T-helper 2 cell treated with Interferon-gamma antibody and Interleukin-4, amounts not matched to agents 5 μg/mL and 100 μg/mL, for 36 hours (primary cell): ENCODE results near the gene FTL.

Source experiments
- DNase-seq: peaks from one replicate; pipeline ENCODE4 v3.0.0; 2021; ENCODE audit warnings: low spot score
- H3K27ac Mint-ChIP-seq: one replicate; pipeline ENCODE4 v1.8.0; 2021; ENCODE audit warnings: mild to moderate bottlenecking, mixed read lengths
- H3K27me3 Mint-ChIP-seq: one replicate; pipeline ENCODE4 v1.8.0; 2021; ENCODE audit warnings: low read depth, mixed read lengths
- H3K36me3 Mint-ChIP-seq: one replicate; pipeline ENCODE4 v1.8.0; 2021; ENCODE audit warnings: low read depth, mixed read lengths
- H3K4me1 Mint-ChIP-seq: one replicate; pipeline ENCODE4 v1.8.0; 2021; ENCODE audit warnings: low read depth, mixed read lengths
- H3K4me3 Mint-ChIP-seq: one replicate; pipeline ENCODE4 v1.8.0; 2022; ENCODE audit warnings: mild to moderate bottlenecking, moderate library complexity, mixed read lengths
- H3K9me3 Mint-ChIP-seq: one replicate; pipeline ENCODE4 v1.8.0; 2021; ENCODE audit warnings: mixed read lengths

FTL gene

DNA sequence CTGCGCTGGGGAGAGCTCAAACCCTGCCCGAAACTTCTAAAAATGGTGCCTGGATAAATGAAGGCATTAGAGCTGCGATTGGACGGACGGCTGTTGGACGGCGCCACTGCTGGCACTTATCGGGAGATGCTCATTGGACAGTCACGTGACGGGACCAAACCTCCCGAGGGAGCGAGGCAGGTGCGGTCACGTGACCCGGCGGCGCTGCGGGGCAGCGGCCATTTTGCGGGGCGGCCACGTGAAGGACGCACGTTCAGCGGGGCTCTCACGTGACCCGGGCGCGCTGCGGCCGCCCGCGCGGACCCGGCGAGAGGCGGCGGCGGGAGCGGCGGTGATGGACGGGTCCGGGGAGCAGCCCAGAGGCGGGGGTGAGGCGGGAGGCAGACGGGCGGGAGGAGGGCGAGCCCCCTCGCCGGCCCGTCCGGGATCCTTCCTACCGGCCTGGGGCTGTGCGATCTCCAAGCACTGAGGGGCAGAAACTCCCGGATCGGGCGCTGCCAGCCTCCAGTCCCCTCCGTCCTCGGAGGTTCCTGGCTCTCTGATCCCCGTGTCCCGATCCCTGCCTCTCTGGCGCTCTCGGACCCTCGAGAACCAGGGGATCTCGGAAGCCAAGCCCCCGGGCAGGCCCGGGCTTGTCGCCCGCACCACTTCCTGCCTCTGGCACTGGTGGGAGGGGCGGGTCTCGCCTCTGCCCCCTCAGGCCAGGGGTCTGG, 10.4 kb upstream of the FTL start, which contains the start of gene BAX:
TSS of gene BAX (plus strand) at position 281 of the 713 bp plus-strand sequence. CDS start at position 335, 54 bp downstream.
- peak; percentile 96 for DNase-seq
- H3K9me3 Mint-ChIP-seq = no peaks in the 10 kb centered on the region
- peak within 1 kb of the TSS; percentile 93 for H3K4me3 Mint-ChIP-seq
- peaks cover 28% of the 10 kb centered on the region for H3K4me1 Mint-ChIP-seq
- H3K36me3 Mint-ChIP-seq = peaks cover 40% of the 10 kb centered on the region
- H3K27ac Mint-ChIP-seq = peak within 1 kb of the TSS; percentile 96
- H3K27me3 Mint-ChIP-seq = no peaks in the 10 kb centered on the region

DNA sequence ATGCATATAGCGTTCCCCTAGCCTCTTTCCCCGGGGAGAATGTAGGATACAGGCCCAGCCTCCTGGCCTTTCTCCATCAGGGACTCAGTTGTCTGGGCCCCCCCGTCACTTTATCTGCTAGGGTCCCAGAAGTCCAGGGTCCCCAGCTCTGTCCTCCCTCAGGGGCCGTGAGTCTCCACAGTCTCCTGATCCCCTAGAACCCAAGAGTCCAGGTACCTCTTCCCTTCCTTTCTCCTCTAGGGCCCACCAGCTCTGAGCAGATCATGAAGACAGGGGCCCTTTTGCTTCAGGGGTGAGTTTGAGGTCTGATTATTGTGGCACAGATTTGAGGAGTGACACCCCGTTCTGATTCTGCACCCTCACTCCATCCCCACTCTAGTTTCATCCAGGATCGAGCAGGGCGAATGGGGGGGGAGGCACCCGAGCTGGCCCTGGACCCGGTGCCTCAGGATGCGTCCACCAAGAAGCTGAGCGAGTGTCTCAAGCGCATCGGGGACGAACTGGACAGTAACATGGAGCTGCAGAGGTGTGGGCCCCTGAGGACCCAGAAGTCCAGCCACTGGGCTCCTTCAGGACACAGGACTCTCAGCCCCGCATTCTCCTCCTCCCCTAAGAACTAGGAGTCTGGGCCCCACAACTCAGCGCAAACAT, 9.7 kb upstream of the FTL start:
- no peaks in the 10 kb centered on the region for H3K9me3 Mint-ChIP-seq
- DNase-seq = no peak
- H3K27ac Mint-ChIP-seq = peak overlapping the region; percentile 86
- H3K4me1 Mint-ChIP-seq = peaks cover 30% of the 10 kb centered on the region
- peak overlapping the region; percentile 93 for H3K4me3 Mint-ChIP-seq
- peaks cover 42% of the 10 kb centered on the region for H3K36me3 Mint-ChIP-seq
- no peaks in the 10 kb centered on the region for H3K27me3 Mint-ChIP-seq

DNA sequence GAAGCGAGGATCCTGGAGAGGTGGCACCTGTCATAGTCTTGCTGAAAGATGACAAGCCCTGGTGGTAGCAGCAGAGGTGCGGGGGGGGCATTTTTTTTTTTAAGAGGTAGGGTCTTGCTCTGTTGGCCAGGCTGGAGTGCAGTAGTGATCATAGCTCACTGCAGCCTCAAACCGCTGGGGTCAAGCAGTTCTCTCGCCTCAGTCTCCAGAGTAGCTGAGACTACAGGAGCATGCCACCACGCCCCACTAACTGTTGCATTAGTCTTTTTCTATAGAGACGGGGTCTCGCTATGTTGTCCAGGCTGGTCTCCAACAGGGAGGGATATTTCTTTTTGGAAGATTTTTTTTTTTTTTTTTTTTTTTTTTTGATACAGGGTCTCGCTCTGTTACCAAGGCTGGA, 7.1 kb upstream of the FTL start:
- H3K27ac Mint-ChIP-seq = peak overlapping the region; percentile 31
- no peak for DNase-seq
- no peaks in the 10 kb centered on the region for H3K27me3 Mint-ChIP-seq
- H3K4me1 Mint-ChIP-seq = peaks cover 45% of the 10 kb centered on the region
- H3K36me3 Mint-ChIP-seq = peaks cover 54% of the 10 kb centered on the region
- H3K4me3 Mint-ChIP-seq = peak overlapping the region; percentile 20
- no peaks in the 10 kb centered on the region for H3K9me3 Mint-ChIP-seq

DNA sequence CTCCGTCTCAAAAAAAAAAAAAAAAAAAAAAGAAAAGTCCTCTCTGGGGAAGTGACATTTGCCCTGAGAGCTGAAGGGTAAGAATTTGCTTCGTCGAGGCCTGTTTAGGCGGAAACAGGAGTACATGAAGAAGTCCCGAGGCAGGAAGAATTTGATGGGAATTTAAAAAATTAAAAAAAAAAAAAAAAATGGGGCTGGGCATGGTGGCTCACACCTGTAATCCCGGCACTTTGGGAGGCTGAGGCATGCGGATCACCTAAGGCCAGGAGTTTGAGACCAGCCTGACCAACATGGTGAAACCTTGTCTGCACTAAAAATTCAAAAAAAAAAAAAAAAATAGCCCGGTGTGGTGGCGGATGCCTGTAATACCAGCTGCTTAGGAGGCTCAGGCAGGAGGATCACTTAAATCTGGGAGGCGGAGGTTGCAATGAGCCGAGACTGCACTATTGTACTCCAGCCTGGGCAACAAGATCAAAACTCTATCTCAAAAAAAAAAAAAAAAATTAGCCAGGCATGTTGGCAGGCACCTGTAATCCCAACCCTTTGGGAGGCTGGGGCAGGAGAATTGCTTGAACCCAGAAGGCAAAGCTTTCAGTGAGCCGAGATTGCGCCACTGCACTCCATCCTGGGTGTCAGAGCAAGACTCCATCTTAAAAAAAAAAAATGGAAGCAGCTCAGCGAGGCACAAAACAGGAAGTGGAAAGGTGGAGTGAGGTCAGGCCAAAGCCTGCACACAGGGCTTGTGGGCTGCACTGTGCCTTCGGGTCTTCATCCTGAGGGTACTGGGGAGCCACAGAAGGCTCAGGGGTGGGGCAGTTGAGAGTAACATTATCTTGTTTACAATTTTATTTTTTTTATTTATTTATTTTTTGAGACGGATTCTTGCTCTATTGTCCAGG, 5.5 kb upstream of the FTL start:
- no peaks in the 10 kb centered on the region for H3K27me3 Mint-ChIP-seq
- peaks cover 54% of the 10 kb centered on the region for H3K4me1 Mint-ChIP-seq
- no peak for DNase-seq
- H3K4me3 Mint-ChIP-seq = no peak overlapping the region
- H3K9me3 Mint-ChIP-seq = no peaks in the 10 kb centered on the region
- peaks cover 52% of the 10 kb centered on the region for H3K36me3 Mint-ChIP-seq
- peak overlapping the region; percentile 73 for H3K27ac Mint-ChIP-seq

DNA sequence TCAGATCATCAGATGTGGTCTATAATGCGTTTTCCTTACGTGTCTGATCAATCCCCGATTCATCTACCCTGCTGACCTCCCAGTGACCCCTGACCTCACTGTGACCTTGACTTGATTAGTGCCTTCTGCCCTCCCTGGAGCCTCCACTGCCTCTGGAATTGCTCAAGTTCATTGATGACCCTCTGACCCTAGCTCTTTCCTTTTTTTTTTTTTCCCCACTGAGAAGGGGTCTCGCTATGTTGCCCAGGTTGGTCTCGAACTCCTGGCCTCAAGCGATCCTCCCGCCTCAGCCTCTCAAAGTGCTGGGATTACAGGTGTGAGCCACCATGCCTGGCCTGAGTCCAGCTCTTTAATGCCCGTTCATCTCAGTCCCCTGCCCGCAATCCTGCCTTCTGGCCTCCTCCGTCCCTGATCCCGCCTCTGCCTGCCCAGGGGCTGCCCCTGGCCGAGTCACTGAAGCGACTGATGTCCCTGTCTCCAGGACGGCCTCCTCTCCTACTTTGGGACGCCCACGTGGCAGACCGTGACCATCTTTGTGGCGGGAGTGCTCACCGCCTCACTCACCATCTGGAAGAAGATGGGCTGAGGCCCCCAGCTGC, 4.0 kb upstream of the FTL start:
- Mint-ChIP-seq H3K4me1 (peaks cover 49% of the 10 kb centered on the region), H3K27me3 (no peaks in the 10 kb centered on the region), H3K27ac (peak overlapping the region; percentile 37), H3K9me3 (no peaks in the 10 kb centered on the region), H3K4me3 (no peak overlapping the region), H3K36me3 (peaks cover 47% of the 10 kb centered on the region)
- DNase-seq = no peak

DNA sequence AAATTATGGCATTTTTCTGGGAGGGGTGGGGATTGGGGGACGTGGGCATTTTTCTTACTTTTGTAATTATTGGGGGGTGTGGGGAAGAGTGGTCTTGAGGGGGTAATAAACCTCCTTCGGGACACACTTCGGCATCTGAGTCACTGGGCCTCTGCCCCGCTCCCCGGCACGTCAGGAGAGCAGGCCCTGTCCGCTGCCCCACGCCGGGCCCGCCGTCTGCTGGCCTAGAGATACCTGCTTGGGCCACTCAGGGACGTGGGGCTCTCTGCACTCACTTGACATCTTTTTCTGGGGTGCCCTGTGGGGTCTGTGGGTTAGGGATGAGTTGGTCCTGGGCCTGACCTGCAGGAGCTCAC, 3.5 kb upstream of the FTL start:
- Mint-ChIP-seq H3K27ac (peak overlapping the region; percentile 93), H3K4me3 (peak overlapping the region; percentile 85), H3K9me3 (no peaks in the 10 kb centered on the region), H3K4me1 (peaks cover 51% of the 10 kb centered on the region), H3K27me3 (no peaks in the 10 kb centered on the region), H3K36me3 (peaks cover 48% of the 10 kb centered on the region)
- no peak for DNase-seq

DNA sequence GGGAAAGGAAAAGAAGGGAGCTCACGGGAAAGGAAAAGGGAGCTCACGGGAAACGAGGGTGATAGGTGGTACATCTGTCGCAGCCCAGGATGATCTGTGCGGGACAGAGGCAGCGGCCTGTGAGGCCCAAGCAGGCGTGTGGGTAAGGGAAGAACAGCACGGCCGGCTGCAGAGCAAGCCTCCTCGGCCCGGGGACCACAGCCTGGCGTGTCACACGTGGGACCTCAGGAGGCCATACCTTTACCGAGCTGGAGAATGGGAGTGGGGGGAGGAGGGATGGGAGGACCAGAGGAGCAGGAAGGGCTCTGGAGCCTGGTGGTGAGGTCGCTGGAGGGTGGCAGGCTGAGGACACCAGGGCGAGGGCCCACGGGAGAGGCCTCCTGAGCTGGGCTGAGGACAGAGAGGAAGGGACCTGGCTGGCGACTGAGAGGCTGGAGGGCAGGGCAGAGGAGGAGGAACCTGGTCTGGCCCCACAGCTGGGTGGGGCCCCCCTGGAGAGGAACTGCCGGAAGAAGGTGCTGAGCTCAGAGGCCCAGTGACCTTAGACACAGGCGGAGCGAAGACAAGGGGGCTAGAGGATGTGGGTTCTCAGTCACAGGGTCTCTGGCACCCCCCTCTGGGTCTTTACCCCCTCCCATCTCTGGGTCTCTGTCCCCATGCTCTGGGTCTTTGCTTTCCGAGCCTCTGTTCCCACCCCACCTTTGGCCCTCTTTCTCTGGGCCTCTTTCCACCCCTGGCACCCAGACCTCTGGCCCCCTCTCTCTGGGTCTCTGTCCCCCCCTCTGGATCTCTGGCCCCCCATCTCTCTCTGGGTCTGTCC, 2.9 kb upstream of the FTL start:
- peak; percentile 42 for DNase-seq
- H3K4me3 Mint-ChIP-seq = peak overlapping the region; percentile 85

DNA sequence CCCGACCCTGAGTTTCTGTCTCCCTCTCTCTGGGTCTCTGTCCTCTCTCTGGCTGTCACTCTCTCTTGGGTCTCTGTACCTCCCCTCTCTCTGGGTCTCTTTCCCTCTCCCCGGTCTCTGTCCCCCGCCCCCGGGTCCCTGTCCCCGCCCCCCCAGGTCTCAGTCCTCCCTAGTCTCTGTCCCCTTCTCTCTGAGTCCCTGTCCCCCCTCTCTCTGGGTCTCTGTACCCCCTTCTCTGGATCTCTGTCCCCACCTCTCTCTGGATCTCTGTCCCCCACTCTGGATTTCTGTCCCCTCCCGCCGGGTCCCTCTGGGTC, 2.3 kb upstream of the FTL start:
- DNase-seq = no peak
- H3K4me1 Mint-ChIP-seq = peaks cover 51% of the 10 kb centered on the region
- H3K9me3 Mint-ChIP-seq = no peaks in the 10 kb centered on the region
- H3K27me3 Mint-ChIP-seq = no peaks in the 10 kb centered on the region
- H3K4me3 Mint-ChIP-seq = peak overlapping the region; percentile 85
- H3K36me3 Mint-ChIP-seq = peaks cover 43% of the 10 kb centered on the region
- H3K27ac Mint-ChIP-seq = peak overlapping the region; percentile 93

More for the DNA sequence above, 2.9 kb upstream of the FTL start:
- H3K27ac Mint-ChIP-seq = peak overlapping the region; percentile 93
- peaks cover 45% of the 10 kb centered on the region for H3K36me3 Mint-ChIP-seq
- no peaks in the 10 kb centered on the region for H3K9me3 Mint-ChIP-seq
- H3K4me1 Mint-ChIP-seq = peaks cover 52% of the 10 kb centered on the region
- H3K27me3 Mint-ChIP-seq = no peaks in the 10 kb centered on the region

DNA sequence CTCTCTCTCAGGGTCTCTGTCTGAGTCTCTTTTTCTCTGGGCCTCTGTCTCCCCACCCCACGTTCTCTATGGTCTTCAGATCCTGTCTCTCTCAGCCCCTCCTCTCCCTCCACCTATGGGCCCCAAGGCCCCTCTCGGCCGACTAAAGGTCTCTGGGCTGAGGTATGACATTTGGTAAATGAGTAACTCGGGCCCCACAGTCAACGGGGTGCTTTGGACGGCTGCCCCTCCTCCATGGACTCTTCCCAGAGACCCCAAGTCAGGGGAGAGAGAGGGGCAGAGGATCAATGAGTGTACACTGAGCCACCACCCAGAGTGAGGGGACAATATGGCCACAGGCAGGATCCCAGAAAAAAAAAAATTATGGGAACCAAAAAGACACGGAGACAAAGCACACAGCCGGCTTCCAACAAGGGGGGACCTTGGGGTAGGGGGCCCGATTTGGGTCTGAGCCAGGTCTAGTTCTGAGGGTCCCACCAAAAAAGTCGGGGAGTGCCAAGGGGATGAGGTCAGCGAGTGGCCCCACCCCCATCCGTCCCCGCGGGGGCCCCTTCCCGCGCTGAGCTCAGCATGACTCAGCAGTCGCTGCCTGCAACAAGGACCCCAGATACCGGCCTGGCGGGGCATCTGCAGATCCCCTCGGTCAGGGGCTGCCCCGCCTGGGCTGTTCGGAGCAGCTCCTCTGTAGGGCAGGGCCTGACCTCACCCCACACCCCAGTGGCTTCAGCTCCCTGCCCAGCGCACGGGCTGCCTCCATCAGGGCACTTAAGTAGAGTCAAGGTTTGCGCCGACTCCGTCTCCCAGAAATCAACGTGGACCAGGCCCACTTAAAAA, 1.5 kb upstream of the FTL start:
- peaks cover 42% of the 10 kb centered on the region for H3K36me3 Mint-ChIP-seq
- peaks cover 49% of the 10 kb centered on the region for H3K4me1 Mint-ChIP-seq
- H3K27ac Mint-ChIP-seq = peak overlapping the region; percentile 93
- no peaks in the 10 kb centered on the region for H3K9me3 Mint-ChIP-seq
- H3K4me3 Mint-ChIP-seq = peak overlapping the region; percentile 85
- no peaks in the 10 kb centered on the region for H3K27me3 Mint-ChIP-seq
- peak; percentile 73 for DNase-seq

DNA sequence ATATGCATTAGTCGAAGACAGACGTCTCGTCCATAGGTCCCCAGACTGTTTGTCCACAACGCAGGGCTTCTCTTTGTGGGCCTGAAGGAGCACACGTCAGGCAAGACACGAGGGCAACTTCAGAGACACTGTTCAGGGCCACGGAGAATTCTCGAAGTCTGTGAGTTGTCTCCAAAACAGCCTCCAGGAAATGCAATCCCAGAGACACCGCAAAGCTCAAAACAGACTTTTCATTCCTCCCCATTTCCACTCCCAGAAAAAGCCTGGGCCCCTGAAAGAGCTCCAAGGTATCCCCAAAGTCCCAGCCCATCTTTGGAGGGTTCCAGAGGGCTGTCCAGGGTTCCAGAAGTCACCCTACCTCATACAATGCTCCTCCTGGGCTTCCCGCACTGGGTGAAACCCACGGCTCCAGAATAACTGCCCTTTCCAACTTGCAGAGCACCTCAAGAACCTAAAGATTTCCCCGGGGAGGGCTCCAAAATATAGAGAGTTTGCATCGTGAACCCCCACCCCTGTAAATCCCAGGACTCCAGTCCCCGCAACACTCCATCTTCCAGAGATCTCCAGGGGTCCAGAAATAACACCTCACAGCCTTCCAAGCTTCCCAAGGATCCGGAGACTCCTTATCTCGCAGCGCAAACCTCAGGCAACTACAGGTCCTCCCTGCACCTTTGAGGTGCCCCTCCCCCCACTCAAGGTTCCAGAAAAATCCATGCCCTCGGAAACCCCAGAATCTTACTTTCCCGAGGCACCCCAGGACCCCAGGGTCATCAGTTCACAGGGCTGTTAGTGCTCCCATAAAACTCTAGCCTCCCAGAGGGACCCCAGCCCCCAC, 687 bp upstream of the FTL start:
- peaks cover 48% of the 10 kb centered on the region for H3K4me1 Mint-ChIP-seq
- H3K27me3 Mint-ChIP-seq = no peaks in the 10 kb centered on the region
- DNase-seq = peak; percentile 10
- H3K9me3 Mint-ChIP-seq = no peaks in the 10 kb centered on the region
- peak overlapping the region; percentile 93 for H3K27ac Mint-ChIP-seq
- H3K4me3 Mint-ChIP-seq = peak overlapping the region; percentile 85
- peaks cover 44% of the 10 kb centered on the region for H3K36me3 Mint-ChIP-seq

DNA sequence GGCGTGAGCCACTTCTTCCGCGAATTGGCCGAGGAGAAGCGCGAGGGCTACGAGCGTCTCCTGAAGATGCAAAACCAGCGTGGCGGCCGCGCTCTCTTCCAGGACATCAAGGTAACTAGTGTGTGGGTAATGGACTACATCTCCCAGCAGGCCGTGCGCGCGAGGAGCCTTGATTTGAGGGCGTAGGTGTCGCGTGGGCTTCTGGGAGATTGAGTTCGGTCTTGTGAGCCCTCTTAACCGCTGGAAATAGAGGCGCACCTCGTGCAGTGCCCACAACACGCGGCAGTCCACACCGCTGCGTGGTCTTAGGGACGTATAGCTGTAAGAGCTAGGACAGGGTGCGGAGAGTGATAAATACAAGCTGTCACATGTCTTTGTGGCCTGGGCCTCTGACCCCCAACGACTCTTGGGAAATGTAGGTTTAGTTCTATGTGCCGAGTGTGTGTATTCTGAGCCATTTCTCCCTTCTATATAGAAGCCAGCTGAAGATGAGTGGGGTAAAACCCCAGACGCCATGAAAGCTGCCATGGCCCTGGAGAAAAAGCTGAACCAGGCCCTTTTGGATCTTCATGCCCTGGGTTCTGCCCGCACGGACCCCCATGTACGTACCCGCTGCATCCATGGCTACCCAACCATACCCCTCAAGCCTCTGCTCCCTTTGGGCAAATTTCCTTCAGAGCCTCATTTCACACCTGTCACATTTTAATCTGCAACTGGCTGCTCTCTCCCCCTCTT, 864 bp downstream of the FTL start:
- peaks cover 43% of the 10 kb centered on the region for H3K36me3 Mint-ChIP-seq
- peak overlapping the region; percentile 93 for H3K27ac Mint-ChIP-seq
- DNase-seq = peak; percentile 89
- H3K4me3 Mint-ChIP-seq = peak overlapping the region; percentile 85
- H3K4me1 Mint-ChIP-seq = peaks cover 44% of the 10 kb centered on the region
- no peaks in the 10 kb centered on the region for H3K9me3 Mint-ChIP-seq
- no peaks in the 10 kb centered on the region for H3K27me3 Mint-ChIP-seq
